Measurements from ENCODE around the gene EPG5. TPM values are rescaled to one million over a fixed set of nuclear protein-coding genes. Genes with fewer than 3 reads are reported as not detected.

EPG5 gene
- total and polyA plus RNA-seq, 9 of the 15 experiments (the other 6 are each of a cell fraction or from before 2014, with no cell fraction given) = 1.3 to 10.7 (median 5.2) TPM

GRCh38 chr18:46010050-46010449, 42.9 kb upstream of the EPG5 start (continued):
- no peak for TF ChIP-seq ZNF639 (CRISPR knock-in tag; conservative IDR thresholded peaks at IDR 0.05 in 1 of 2, IDR thresholded peaks at IDR 0.05 in 1 of 2)
- TF ChIP-seq ARID3B (CRISPR knock-in tag; IDR thresholded peaks at IDR 0.05; ENCODE audit: borderline replicate concordance) = no peak
- no peak for TF ChIP-seq ZNF384 (IDR thresholded peaks at IDR 0.05; ENCODE audit: low read depth, low read length)
- no peak for TF ChIP-seq NRF1 (conservative IDR thresholded peaks at IDR 0.05 in 1 of 2, IDR thresholded peaks at IDR 0.05 in 1 of 2)
- no peak for TF ChIP-seq CEBPZ (IDR thresholded peaks at IDR 0.05; ENCODE audit: borderline replicate concordance, low read depth, low read length)
- TF ChIP-seq SNRNP70 (optimal IDR thresholded peaks at IDR 0.05; ENCODE audit: low read depth, low read length) = no peak
- TF ChIP-seq BCOR (IDR thresholded peaks at IDR 0.05) = no peak
- no peak for TF ChIP-seq ZC3H4 (CRISPR knock-in tag; IDR thresholded peaks at IDR 0.05; ENCODE audit: borderline replicate concordance)
- TF ChIP-seq RBM39 (optimal IDR thresholded peaks at IDR 0.05; ENCODE audit: low read depth, low read length) = no peak
- TF ChIP-seq GABPA (tag; conservative IDR thresholded peaks at IDR 0.05; ENCODE audit: low read depth) = no peak
- TF ChIP-seq ZBTB5 (IDR thresholded peaks at IDR 0.05) = no peak
- peak; percentile 56 for TF ChIP-seq TFAP4 (CRISPR knock-in tag; IDR thresholded peaks at IDR 0.05; ENCODE audit: borderline replicate concordance)
